Measurements from ENCODE around the gene SLAIN1.

- TF ChIP-seq POLR2A (IDR thresholded peaks at IDR 0.05), result no peak
- no peak for TF ChIP-seq CTCF (IDR thresholded peaks at IDR 0.05)
Measured at GRCh38 chr13:77699059-77699680, 1.7 kb downstream of the SLAIN1 start.
